ENCODE results near the gene FCHO1.

- TF ChIP-seq POLR2A (IDR thresholded peaks at IDR 0.05) (no peak), CTCF (IDR thresholded peaks at IDR 0.05) (peak; percentile 66 to 87 (median 80))
These were observed 47.3 kb upstream of the FCHO1 start for GRCh38 chr19:17703824-17704463.

All from esophagus squamous epithelium (tissue), 4 donors.